CD4-positive, CD25-positive, alpha-beta regulatory T cell (primary cell): ENCODE results near the gene MOB1A. TPM values are rescaled to one million over a fixed set of nuclear protein-coding genes. Genes with fewer than 3 reads are reported as not detected.
A peak's percentile ranks its signal among the peaks of the same experiment; 100 is the strongest.

ENCODE experiments used
- ATAC-seq, 2 donors: fragments of 150-1000 bp; cut with Tn5 transposase; one replicate each; pipeline ENCODE4 v1.10.0; 2021; ENCODE audit warnings: low read depth in 2 of 2, moderate number of reproducible peaks in 2 of 2, moderate library complexity in 1 of 2
- DNase-seq, 3 donors: peaks; one replicate each; pipeline versions ENCODE4 v3.0.0 to v3.0.0-alpha.2; 2012 to 2022; ENCODE audit warnings: mixed read lengths in 1 of 3
- H3K27ac ChIP-seq: one replicate; pipeline ENCODE4 v1.7.0; 2013; ENCODE audit warnings: mild to moderate bottlenecking, low read length; ENCODE audit not compliant: insufficient read depth, poor library complexity, severe bottlenecking
- H3K27me3 ChIP-seq: one replicate; pipeline ENCODE4 v1.7.0; 2013; ENCODE audit warnings: low read length; ENCODE audit not compliant: control insufficient read depth, insufficient read depth
- H3K36me3 ChIP-seq: one replicate; pipeline ENCODE4 v1.7.0; 2013; ENCODE audit warnings: mild to moderate bottlenecking, low read length, moderate library complexity; ENCODE audit not compliant: control insufficient read depth, insufficient read depth
- H3K4me1 ChIP-seq: 2 replicates; pipeline ENCODE4 v1.7.0; 2013; ENCODE audit warnings: mild to moderate bottlenecking, low read length; ENCODE audit not compliant: insufficient read depth, control insufficient read depth, poor library complexity, severe bottlenecking
- H3K4me3 ChIP-seq: one replicate; pipeline ENCODE4 v1.7.0; 2013; ENCODE audit warnings: low read depth, mild to moderate bottlenecking, low read length, moderate library complexity
- H3K9me3 ChIP-seq, 2 experiments: 1 replicate in 1 of 2; 2 replicates in 1 of 2; pipeline ENCODE4 v1.7.0; 2013; ENCODE audit warnings: low read length in 2 of 2, mild to moderate bottlenecking in 1 of 2, moderate library complexity in 1 of 2; ENCODE audit not compliant: control insufficient read depth in 2 of 2
- H3K27ac Mint-ChIP-seq, 3 donors: one replicate each; pipeline ENCODE4 v1.8.0; 2020 to 2022; ENCODE audit warnings: mild to moderate bottlenecking in 3 of 3, mixed read lengths in 3 of 3, moderate library complexity in 2 of 3
- H3K27me3 Mint-ChIP-seq: one replicate; pipeline ENCODE4 v1.8.0; 2022; ENCODE audit warnings: mild to moderate bottlenecking, mixed read lengths
- H3K36me3 Mint-ChIP-seq: one replicate; pipeline ENCODE4 v1.8.0; 2020; ENCODE audit warnings: mixed read lengths
- H3K4me1 Mint-ChIP-seq, 4 donors: one replicate each; pipeline ENCODE4 v1.8.0; 2020 to 2022; ENCODE audit warnings: mixed read lengths in 4 of 4, mild to moderate bottlenecking in 1 of 4
- H3K4me3 Mint-ChIP-seq, 4 donors: one replicate each; pipeline ENCODE4 v1.8.0; 2020 to 2022; ENCODE audit warnings: mild to moderate bottlenecking in 4 of 4, mixed read lengths in 4 of 4, moderate library complexity in 3 of 4
- H3K9me3 Mint-ChIP-seq, 7 donors: one replicate each; pipeline ENCODE4 v1.8.0; 2020 to 2022; ENCODE audit warnings: mixed read lengths in 7 of 7, mild to moderate bottlenecking in 3 of 7, moderate library complexity in 2 of 7
- polyA plus RNA-seq, 4 donors: library from polyadenylated mRNA; unstranded; fragments of 300-500 nt; fragmentation: Illumina TruSeq; gene quantifications; one replicate each; pipeline ENCODE4 v1.2.3, GENCODE V29; 2021
- total RNA-seq: library from RNA; stranded (reverse); gene quantifications from one replicate; pipeline ENCODE4 v1.2.3, GENCODE V29; 2022

The MOB1A gene
- total and polyA plus RNA-seq, 5 donors from 2014 or later: 152 to 209 (median 162) TPM

- Mint-ChIP-seq H3K4me1 (peaks cover 26 to 45% (median 38%) of the 10 kb centered on the region in 4 donors), H3K27me3 (peaks cover 7% of the 10 kb centered on the region), H3K4me3 (peak within 1 kb of the TSS; percentile 88 to 98 (median 97)), H3K9me3 (no peaks in the 10 kb centered on the region), H3K36me3 (peaks cover 3% of the 10 kb centered on the region), H3K27ac (peak within 1 kb of the TSS; percentile 95 to 99 (median 98))
- peak; percentile 85 to 97 (median 85) for DNase-seq
- no peaks in the 10 kb centered on the region for H3K36me3 ChIP-seq
- H3K4me1 ChIP-seq: peaks cover 24% of the 10 kb centered on the region
- no peaks in the 10 kb centered on the region for H3K27me3 ChIP-seq
- peak; percentile 87 to 92 for ATAC-seq
- peak within 1 kb of the TSS; percentile 90 for H3K27ac ChIP-seq
- H3K9me3 ChIP-seq: no peaks in the 10 kb centered on the region
- H3K4me3 ChIP-seq: peak within 1 kb of the TSS; percentile 93
These were observed 20.0 kb upstream of the MOB1A start, which contains the start of gene MTHFD2 for GRCh38 chr2:74198461-74199274. TSS of gene MTHFD2 (plus strand) at chr2:74198615. CDS start at chr2:74198642, 27 bp downstream.

- Histone ChIP-seq H3K36me3 (no peaks in the 10 kb centered on the region), H3K27ac (peak overlapping the region; percentile 90), H3K4me1 (peaks cover 24% of the 10 kb centered on the region), H3K9me3 (no peaks in the 10 kb centered on the region), H3K4me3 (peak overlapping the region; percentile 72), H3K27me3 (no peaks in the 10 kb centered on the region)
- Mint-ChIP-seq H3K9me3 (no peaks in the 10 kb centered on the region), H3K36me3 (no peaks in the 10 kb centered on the region), H3K4me3 (peak overlapping the region; percentile 88 to 98 (median 95)), H3K27me3 (peaks cover 11% of the 10 kb centered on the region), H3K27ac (peak overlapping the region; percentile 95 to 99 (median 98)), H3K4me1 (peaks cover 22 to 45% (median 34%) of the 10 kb centered on the region in 4 donors)
- DNase-seq (no peak), ATAC-seq (no peak)
These were observed 19.4 kb upstream of the MOB1A start for GRCh38 chr2:74198023-74198460.

GRCh38 chr2:74197049-74197448 lies 18.4 kb upstream of the MOB1A start:
- peak overlapping the region in 3 of 4 donors; percentile 16 to 61 (median 53) for H3K4me3 Mint-ChIP-seq
- peaks cover 16% of the 10 kb centered on the region for H3K27me3 Mint-ChIP-seq
- no peak overlapping the region for H3K27ac Mint-ChIP-seq
- no peaks in the 10 kb centered on the region for H3K9me3 ChIP-seq
- H3K36me3 ChIP-seq: no peaks in the 10 kb centered on the region
- peaks cover 22 to 39% (median 31%) of the 10 kb centered on the region in 4 donors for H3K4me1 Mint-ChIP-seq
- DNase-seq (no peak), ATAC-seq (no peak)
- H3K36me3 Mint-ChIP-seq: no peaks in the 10 kb centered on the region
- H3K4me3 ChIP-seq: no peak overlapping the region
- peaks cover 24% of the 10 kb centered on the region for H3K4me1 ChIP-seq
- no peaks in the 10 kb centered on the region for H3K9me3 Mint-ChIP-seq
- no peak overlapping the region for H3K27ac ChIP-seq
- H3K27me3 ChIP-seq: no peaks in the 10 kb centered on the region

GRCh38 chr2:74194799-74195198 lies 16.1 kb upstream of the MOB1A start:
- no peaks in the 10 kb centered on the region for H3K9me3 Mint-ChIP-seq
- DNase-seq: no peak
- H3K27me3 Mint-ChIP-seq: peaks cover 28% of the 10 kb centered on the region
- Histone ChIP-seq H3K27me3 (no peaks in the 10 kb centered on the region), H3K9me3 (no peaks in the 10 kb centered on the region), H3K4me1 (peaks cover 12% of the 10 kb centered on the region), H3K27ac (no peak overlapping the region), H3K36me3 (no peaks in the 10 kb centered on the region), H3K4me3 (no peak overlapping the region)
- no peak overlapping the region for H3K27ac Mint-ChIP-seq
- H3K4me3 Mint-ChIP-seq: no peak overlapping the region
- H3K36me3 Mint-ChIP-seq: no peaks in the 10 kb centered on the region
- no peak for ATAC-seq
- H3K4me1 Mint-ChIP-seq: peaks cover 12 to 17% (median 14%) of the 10 kb centered on the region in 4 donors

GRCh38 chr2:74191596-74192380 lies 13.1 kb upstream of the MOB1A start:
- no peaks in the 10 kb centered on the region for H3K4me1 Mint-ChIP-seq
- no peak overlapping the region for H3K27ac ChIP-seq

GRCh38 chr2:74188696-74189095 lies 10.0 kb upstream of the MOB1A start:
- no peaks in the 10 kb centered on the region for H3K27me3 ChIP-seq
- no peak overlapping the region for H3K4me3 Mint-ChIP-seq

More at GRCh38 chr2:74191596-74192380, 13.1 kb upstream of the MOB1A start:
- Mint-ChIP-seq H3K4me3 (no peak overlapping the region), H3K9me3 (no peaks in the 10 kb centered on the region), H3K36me3 (no peaks in the 10 kb centered on the region), H3K27ac (no peak overlapping the region), H3K27me3 (peaks cover 34% of the 10 kb centered on the region)
- H3K4me3 ChIP-seq: no peak overlapping the region
- ATAC-seq (no peak), DNase-seq (no peak)
- H3K9me3 ChIP-seq: no peaks in the 10 kb centered on the region
- no peaks in the 10 kb centered on the region for H3K27me3 ChIP-seq
- no peaks in the 10 kb centered on the region for H3K36me3 ChIP-seq
- H3K4me1 ChIP-seq: no peaks in the 10 kb centered on the region

GRCh38 chr2:74188018-74188601 lies 9.4 kb upstream of the MOB1A start:
- peaks cover 27% of the 10 kb centered on the region for H3K27me3 Mint-ChIP-seq
- ATAC-seq: no peak
- peaks cover 0 to 2% (median 0%) of the 10 kb centered on the region in 4 donors for H3K4me1 Mint-ChIP-seq
- DNase-seq: no peak
- Histone ChIP-seq H3K27me3 (no peaks in the 10 kb centered on the region), H3K9me3 (no peaks in the 10 kb centered on the region), H3K4me1 (no peaks in the 10 kb centered on the region), H3K4me3 (no peak overlapping the region), H3K27ac (no peak overlapping the region), H3K36me3 (no peaks in the 10 kb centered on the region)
- peaks cover 0 to 2% (median 0%) of the 10 kb centered on the region in 7 donors for H3K9me3 Mint-ChIP-seq
- peak overlapping the region in 1 of 3 donors; percentile 48 for H3K27ac Mint-ChIP-seq
- no peak overlapping the region for H3K4me3 Mint-ChIP-seq
- no peaks in the 10 kb centered on the region for H3K36me3 Mint-ChIP-seq

More at GRCh38 chr2:74188696-74189095, 10.0 kb upstream of the MOB1A start:
- peaks cover 0 to 2% (median 0%) of the 10 kb centered on the region in 4 donors for H3K4me1 Mint-ChIP-seq
- no peak overlapping the region for H3K27ac Mint-ChIP-seq
- DNase-seq: no peak
- Histone ChIP-seq H3K9me3 (no peaks in the 10 kb centered on the region), H3K36me3 (no peaks in the 10 kb centered on the region), H3K4me1 (no peaks in the 10 kb centered on the region), H3K4me3 (no peak overlapping the region), H3K27ac (no peak overlapping the region)
- no peak for ATAC-seq
- peaks cover 31% of the 10 kb centered on the region for H3K27me3 Mint-ChIP-seq
- H3K36me3 Mint-ChIP-seq: no peaks in the 10 kb centered on the region
- H3K9me3 Mint-ChIP-seq: peaks cover 0 to 2% (median 0%) of the 10 kb centered on the region in 7 donors
